GM12878 (cell line): Measurements from ENCODE around the gene BRAF. TPM values are rescaled to one million over a fixed set of nuclear protein-coding genes. Genes with fewer than 3 reads are reported as not detected.

Source experiments
- ATAC-seq: fragments of 200-7000 bp; cut with Tn5 transposase; 3 replicates; pipeline ENCODE4 v1.9.1; 2020; ENCODE audit warnings: mild to moderate bottlenecking, moderate library complexity
- BruUV-seq: library from RNA; stranded (reverse); fragments of 400-500 nt; replicated peaks from 2 replicates; lab custom pipeline; 2021; lab: Mats Ljungman, UMichigan
- CTCF ChIA-PET: fragments of 300-600 bp; sonication (Branson Sonifier 250); formaldehyde crosslinking; extraction: SDS; loops from one replicate; lab custom pipeline; 2021; ENCODE audit warnings: inconsistent platforms; lab: Yijun Ruan, JAX
- POLR2A ChIA-PET: fragments of 350-600 bp; formaldehyde crosslinking; extraction: SDS; loops from one replicate; lab custom pipeline; 2021; ENCODE audit warnings: inconsistent platforms; lab: Charles Lee
- RAD21 ChIA-PET: fragments of 300-600 bp; sonication (Branson Sonifier 250); formaldehyde crosslinking; loops from one replicate; lab custom pipeline; 2023; ENCODE audit warnings: antibody characterized with exemption; ENCODE audit not compliant: unreplicated experiment; lab: Charles Lee
- SMC1A ChIA-PET: fragments of 300-600 bp; sonication (Branson Sonifier 250); formaldehyde crosslinking; loops from one replicate; lab custom pipeline; 2023; ENCODE audit not compliant: unreplicated experiment, uncharacterized antibody; lab: Charles Lee
- DNase-seq: peaks from one replicate; pipeline ENCODE4 v3.0.0-alpha.2; 2011; ENCODE audit warnings: low read depth, low spot score
- FAIRE-seq: peaks from 3 replicates; lab custom pipeline; 2011; peaks lifted over from hg19 to GRCh38; lab: Jason Lieb, UNC
- H2AFZ ChIP-seq: 2 replicates; pipeline ENCODE4 v1.6.0; 2011; ENCODE audit warnings: low read depth, low read length, control low read depth; ENCODE audit not compliant: control insufficient read depth
- H3K27ac ChIP-seq: 2 replicates; pipeline ENCODE4 v1.5.1; 2011; ENCODE audit warnings: control low read depth; ENCODE audit not compliant: control insufficient read depth, insufficient read depth
- H3K27me3 ChIP-seq, 2 experiments: replicated peaks in 1 of 2; 2 replicates each; pipeline versions ENCODE4 v1.6.0 to v1.6.1; 2011; ENCODE audit warnings: low read length in 1 of 2; ENCODE audit not compliant: control insufficient read depth in 2 of 2, insufficient read depth in 2 of 2
- H3K36me3 ChIP-seq, 2 experiments: 2 replicates each; pipeline ENCODE4 v1.5.1; 2011; ENCODE audit warnings: low read length in 1 of 2; ENCODE audit not compliant: control insufficient read depth in 2 of 2, insufficient read depth in 2 of 2
- H3K4me1 ChIP-seq: 2 replicates; pipeline ENCODE4 v1.6.1; 2011; ENCODE audit warnings: mild to moderate bottlenecking, low read length, moderate library complexity, mixed read lengths; ENCODE audit not compliant: control insufficient read depth, insufficient read depth
- H3K4me2 ChIP-seq: 2 replicates; pipeline ENCODE4 v1.6.0; 2011; ENCODE audit warnings: control low read depth; ENCODE audit not compliant: control insufficient read depth, insufficient read depth
- H3K4me3 ChIP-seq: fragments of 200-600 bp; sonication (generic); 2 replicates; pipeline ENCODE4 v1.5.1; 2016
- H3K79me2 ChIP-seq: 2 replicates; pipeline ENCODE4 v1.6.0; 2011; ENCODE audit warnings: low read length; ENCODE audit not compliant: control insufficient read depth, insufficient read depth
- H3K9ac ChIP-seq: 2 replicates; pipeline ENCODE4 v1.8.0; 2011; ENCODE audit warnings: low read length, control low read depth, mixed read lengths; ENCODE audit not compliant: control insufficient read depth, insufficient read depth
- H3K9me3 ChIP-seq: replicated peaks from 3 replicates; pipeline ENCODE4 v1.5.1; 2011; ENCODE audit warnings: mild to moderate bottlenecking, low read length; ENCODE audit not compliant: control insufficient read depth, insufficient read depth
- H4K20me1 ChIP-seq: 2 replicates; pipeline ENCODE4 v1.6.0; 2011; ENCODE audit not compliant: control insufficient read depth, insufficient read depth
- BCL3 ChIP-seq: IDR thresholded peaks from 2 replicates; pipeline ENCODE4 v1.6.1; 2011; ENCODE audit warnings: borderline replicate concordance, low read depth, mild to moderate bottlenecking, moderate library complexity, low read length; ENCODE audit not compliant: insufficient read depth, poor library complexity, severe bottlenecking
- CBX3 ChIP-seq: fragments of 200-600 bp; sonication (generic); IDR thresholded peaks from 2 replicates; pipeline ENCODE4 v1.6.1; 2016; ENCODE audit warnings: low read depth, borderline replicate concordance
- CBX5 ChIP-seq: sonication (generic); IDR thresholded peaks from 2 replicates; pipeline ENCODE4 v1.6.1; 2016; ENCODE audit warnings: low read depth, moderate library complexity, mild to moderate bottlenecking, inconsistent platforms
- CHD4 ChIP-seq: fragments of 200-600 bp; sonication (generic); IDR thresholded peaks from 2 replicates; pipeline ENCODE4 v1.6.1; 2016; ENCODE audit warnings: mild to moderate bottlenecking
- GABPA ChIP-seq: IDR thresholded peaks from 2 replicates; pipeline ENCODE4 v1.6.1; 2014; ENCODE audit warnings: antibody characterized with exemption, low read depth, mild to moderate bottlenecking, inconsistent platforms
- HCFC1 ChIP-seq: fragments of 150-350 bp; IDR thresholded peaks from 2 replicates; pipeline ENCODE4 v1.6.1; 2014; ENCODE audit warnings: low read length
- HDAC2 ChIP-seq: fragments of 200-600 bp; sonication (generic); IDR thresholded peaks from 2 replicates; pipeline ENCODE4 v1.6.1; 2017
- MLLT1 ChIP-seq: fragments of 450-650 bp; IDR thresholded peaks from 2 replicates; pipeline ENCODE4 v1.6.1; 2016; ENCODE audit warnings: mild to moderate bottlenecking
- NFYB ChIP-seq: IDR thresholded peaks from 2 replicates; pipeline ENCODE4 v1.6.1; 2011; ENCODE audit warnings: low read depth, mild to moderate bottlenecking, low read length, improper control_type of control experiment, moderate library complexity; ENCODE audit not compliant: insufficient read depth
- NR2C2 ChIP-seq: IDR thresholded peaks from 2 replicates; pipeline ENCODE4 v1.6.1; 2011; ENCODE audit warnings: borderline replicate concordance, low read depth; ENCODE audit not compliant: control insufficient read depth, insufficient read length
- PRDM15 ChIP-seq: fragments of 450-650 bp; formaldehyde crosslinking; IDR thresholded peaks from 2 replicates; pipeline ENCODE4 v1.4.0; 2020; ENCODE audit warnings: mild to moderate bottlenecking, moderate library complexity
- SMAD1 ChIP-seq: fragments of 450-650 bp; IDR thresholded peaks from 2 replicates; pipeline ENCODE4 v1.6.1; 2018; ENCODE audit warnings: mild to moderate bottlenecking, low read depth; ENCODE audit not compliant: partially characterized antibody
- SMC3 ChIP-seq: IDR thresholded peaks from 2 replicates; pipeline ENCODE4 v1.6.1; 2011; ENCODE audit warnings: low read length, improper control_type of control experiment, borderline replicate concordance
- SUPT20H ChIP-seq: IDR thresholded peaks from 2 replicates; pipeline ENCODE4 v1.6.1; 2011; ENCODE audit warnings: low read depth, mild to moderate bottlenecking, low read length, moderate library complexity, borderline replicate concordance; ENCODE audit not compliant: control insufficient read depth
- SUZ12 ChIP-seq: fragments of 200-600 bp; sonication (generic); IDR thresholded peaks from one replicate; pipeline ENCODE4 v1.6.1; 2018; ENCODE audit warnings: antibody characterized with exemption, mild to moderate bottlenecking; ENCODE audit not compliant: unreplicated experiment
- ZBTB33 ChIP-seq: fragments of 450-650 bp; IDR thresholded peaks from 2 replicates; pipeline ENCODE4 v1.6.1; 2017; ENCODE audit warnings: mild to moderate bottlenecking
- WGBS: methylation state at CpG from one replicate; pipeline ENCODE4 v1.1.6; 2016; ENCODE audit warnings: low lambda C conversion rate; ENCODE audit not compliant: insufficient replicate concordance, insufficient coverage; ENCODE audit errors: missing lambda C conversion rate; 5-methylcytosine and 5-hydroxymethylcytosine counted together
- in situ Hi-C: fragments of 300-500 bp; cut with MboI; formaldehyde crosslinking; loops from 9 replicates; pipeline ENCODE4 v1.14.3; 2018; ENCODE audit warnings: mixed read lengths
- intact Hi-C: fragments of 100-400 bp; cut with micrococcal nuclease; formaldehyde crosslinking; loops from one replicate; pipeline ENCODE4 v1.14.2; 2022; ENCODE audit not compliant: unreplicated experiment
- polyA plus RNA-seq, 11 experiments: library from polyadenylated mRNA; depleted of rRNA in 4 of 11; unstranded in 6 of 11; stranded (reverse) in 5 of 11; fragments of >200 nt; fragmentation: Nextera tagmentation in 4 of 11; fragmentation: Illumina TruSeq in 1 of 11; extraction: Ambion mirVana in 4 of 11; extraction: Trizol in 1 of 11; gene quantifications; 1 replicate in 1 of 11; 2 replicates in 10 of 11; pipeline versions ENCODE4 v1.2.1 to v1.2.3, GENCODE V29; 2011 to 2016; ENCODE audit warnings: inconsistent platforms in 2 of 11, missing spikeins in 2 of 11, low read depth in 1 of 11
- total RNA-seq, 4 experiments: library from RNA; depleted of rRNA in 3 of 4; stranded (reverse); fragments of >200 nt in 3 of 4; fragmentation: Illumina TruSeq in 1 of 4; extraction: Trizol in 1 of 4; gene quantifications; 2 replicates each; pipeline versions ENCODE4 v1.2.1 to v1.2.3, GENCODE V29; 2013 to 2021

Gene BRAF
- total and polyA plus RNA-seq, 10 of the 15 experiments (the other 5 are each of a cell fraction or from before 2014, with no cell fraction given) = 2.6 to 31.0 (median 10.6) TPM

- H3K27me3 ChIP-seq = no peaks in the 10 kb centered on the region
- H3K4me2 ChIP-seq = no peak overlapping the region
- ChIA-PET RAD21 (interaction anchor here (0.7 kb wide), 1 partner anchor 169 kb away, joined by 3 read pairs; no protein-coding TSS in a partner anchor), POLR2A (no interaction called here), CTCF (no interaction called here), SMC1A (no interaction called here)
- DNase-seq = no peak
- H3K9ac ChIP-seq = no peak overlapping the region
- BruUV-seq = no TSS peak
- peaks cover 0 to 4% of the 10 kb centered on the region in 2 experiments; a peak in 1 of 4 replicates for H3K36me3 ChIP-seq
- in situ Hi-C loops (no loop called here), intact Hi-C loops (no loop called here)
- no peak overlapping the region for H2AFZ ChIP-seq
- no peak overlapping the region for H3K27ac ChIP-seq
- H3K4me1 ChIP-seq = peaks cover 7% of the 10 kb centered on the region; the same call in 1 of the 2 replicates
- no peak for ATAC-seq
- no peaks in the 10 kb centered on the region for H4K20me1 ChIP-seq
- no peaks in the 10 kb centered on the region for H3K9me3 ChIP-seq
- WGBS = 97% methylated on average over 7 of the region's 7 CpGs
- no peaks in the 10 kb centered on the region for H3K79me2 ChIP-seq
- no peak overlapping the region for H3K4me3 ChIP-seq
- no peak for FAIRE-seq
- TF ChIP-seq SUPT20H = no peak
- TF ChIP-seq CBX3 = no peak
- TF ChIP-seq SUZ12 = no peak
- no peak for TF ChIP-seq ZBTB33
- TF ChIP-seq SMAD1 = no peak
- TF ChIP-seq CBX5 = no peak
- no peak for TF ChIP-seq PRDM15
- TF ChIP-seq SMC3 = no peak
- TF ChIP-seq MLLT1 = no peak
- no peak for TF ChIP-seq HCFC1
- no peak for TF ChIP-seq HDAC2
- TF ChIP-seq NFYB = no peak
- no peak for TF ChIP-seq BCL3
- no peak for TF ChIP-seq CHD4
- no peak for TF ChIP-seq NR2C2
- no peak for TF ChIP-seq GABPA
These were observed 243.8 kb downstream of the BRAF start for GRCh38 chr7:140680886-140681285.
